Activated naive CD4-positive, alpha-beta T cell treated with anti-CD3 and anti-CD28 coated beads for 36 hours (primary cell): ENCODE data around the gene PYGB. TPM values are rescaled to one million over a fixed set of nuclear protein-coding genes. Genes with fewer than 3 reads are reported as not detected.
A peak's percentile ranks its signal among the peaks of the same experiment; 100 is the strongest.

Experiments used
- CTCF ChIA-PET: fragments of 350-600 bp; sonication (Branson Sonifier 250); formaldehyde crosslinking; loops from one replicate; lab custom pipeline; 2021; ENCODE audit warnings: antibody characterized with exemption; lab: Charles Lee
- DNase-seq: peaks from one replicate; pipeline ENCODE4 v3.0.0-alpha.2; 2020
- H3K27ac Mint-ChIP-seq: one replicate; pipeline ENCODE4 v1.8.0; 2021; ENCODE audit warnings: mild to moderate bottlenecking, mixed read lengths
- H3K27me3 Mint-ChIP-seq: one replicate; pipeline ENCODE4 v1.8.0; 2021; ENCODE audit warnings: low read depth, mixed read lengths
- H3K36me3 Mint-ChIP-seq: one replicate; pipeline ENCODE4 v1.8.0; 2021; ENCODE audit warnings: low read depth, mixed read lengths
- H3K4me1 Mint-ChIP-seq: one replicate; pipeline ENCODE4 v1.8.0; 2021; ENCODE audit warnings: low read depth, mixed read lengths
- H3K4me3 Mint-ChIP-seq: one replicate; pipeline ENCODE4 v1.8.0; 2021; ENCODE audit warnings: mild to moderate bottlenecking, moderate library complexity, mixed read lengths
- H3K9me3 Mint-ChIP-seq: one replicate; pipeline ENCODE4 v1.8.0; 2021; ENCODE audit warnings: mixed read lengths
- intact Hi-C: fragments of 100-400 bp; cut with micrococcal nuclease; formaldehyde crosslinking; loops from one replicate; pipeline ENCODE4 v1.15.1; 2023
- total RNA-seq, 2 experiments: library from RNA; stranded (reverse); gene quantifications; one replicate each; pipeline ENCODE4 v1.2.3, GENCODE V29; 2021

Gene PYGB
- total RNA-seq, 2 experiments from 2014 or later: 19.6 to 20.0 TPM

GRCh38 chr20:25218492-25218891, 29.4 kb upstream of the PYGB start:
- Mint-ChIP-seq H3K4me1 (peaks cover 5% of the 10 kb centered on the region), H3K27ac (no peak overlapping the region), H3K9me3 (no peaks in the 10 kb centered on the region), H3K4me3 (no peak overlapping the region), H3K36me3 (peaks cover 8% of the 10 kb centered on the region), H3K27me3 (no peaks in the 10 kb centered on the region)
- CTCF ChIA-PET: interaction anchor here (0.7 to 0.8 kb wide), 2 partner anchors 9 to 28 kb away, joined by 3 read pairs; no protein-coding TSS in a partner anchor
- no peak for DNase-seq
- intact Hi-C loops: no loop called here

DNA sequence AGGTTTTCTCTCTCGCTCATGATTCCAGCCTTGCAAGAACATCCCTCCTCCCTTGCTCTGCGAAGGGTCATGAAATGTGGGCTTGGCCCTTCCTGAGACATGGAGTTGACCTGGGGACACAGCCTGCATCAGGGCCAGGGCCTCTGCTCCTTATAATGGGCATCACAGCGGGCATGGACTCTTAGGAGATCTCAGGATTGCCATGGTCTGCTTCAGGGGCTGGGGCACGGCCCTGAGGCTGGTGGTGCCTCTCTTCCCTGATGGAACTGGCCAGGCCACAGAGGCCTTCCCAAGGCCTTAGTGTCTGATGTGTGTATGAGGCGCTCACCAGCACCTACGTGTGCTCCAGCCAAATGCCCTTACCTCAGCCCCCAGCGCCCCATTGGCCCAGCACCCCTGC, 28.5 kb upstream of the PYGB start:
- no peaks in the 10 kb centered on the region for H3K9me3 Mint-ChIP-seq
- intact Hi-C loops: no loop called here
- peaks cover 8% of the 10 kb centered on the region for H3K36me3 Mint-ChIP-seq
- DNase-seq: no peak
- peaks cover 5% of the 10 kb centered on the region for H3K4me1 Mint-ChIP-seq
- no peak overlapping the region for H3K4me3 Mint-ChIP-seq
- no peak overlapping the region for H3K27ac Mint-ChIP-seq
- CTCF ChIA-PET: interaction anchor here (0.8 kb wide), 1 partner anchor 8 kb away, joined by 3 read pairs; no protein-coding TSS in a partner anchor
- H3K27me3 Mint-ChIP-seq: no peaks in the 10 kb centered on the region

GRCh38 chr20:25220021-25220730, 27.7 kb upstream of the PYGB start:
- Mint-ChIP-seq H3K4me3 (no peak overlapping the region), H3K9me3 (no peaks in the 10 kb centered on the region), H3K4me1 (peaks cover 5% of the 10 kb centered on the region), H3K27me3 (no peaks in the 10 kb centered on the region), H3K36me3 (peaks cover 8% of the 10 kb centered on the region), H3K27ac (no peak overlapping the region)
- intact Hi-C loops: no loop called here
- DNase-seq: no peak
- CTCF ChIA-PET: no interaction called here

DNA sequence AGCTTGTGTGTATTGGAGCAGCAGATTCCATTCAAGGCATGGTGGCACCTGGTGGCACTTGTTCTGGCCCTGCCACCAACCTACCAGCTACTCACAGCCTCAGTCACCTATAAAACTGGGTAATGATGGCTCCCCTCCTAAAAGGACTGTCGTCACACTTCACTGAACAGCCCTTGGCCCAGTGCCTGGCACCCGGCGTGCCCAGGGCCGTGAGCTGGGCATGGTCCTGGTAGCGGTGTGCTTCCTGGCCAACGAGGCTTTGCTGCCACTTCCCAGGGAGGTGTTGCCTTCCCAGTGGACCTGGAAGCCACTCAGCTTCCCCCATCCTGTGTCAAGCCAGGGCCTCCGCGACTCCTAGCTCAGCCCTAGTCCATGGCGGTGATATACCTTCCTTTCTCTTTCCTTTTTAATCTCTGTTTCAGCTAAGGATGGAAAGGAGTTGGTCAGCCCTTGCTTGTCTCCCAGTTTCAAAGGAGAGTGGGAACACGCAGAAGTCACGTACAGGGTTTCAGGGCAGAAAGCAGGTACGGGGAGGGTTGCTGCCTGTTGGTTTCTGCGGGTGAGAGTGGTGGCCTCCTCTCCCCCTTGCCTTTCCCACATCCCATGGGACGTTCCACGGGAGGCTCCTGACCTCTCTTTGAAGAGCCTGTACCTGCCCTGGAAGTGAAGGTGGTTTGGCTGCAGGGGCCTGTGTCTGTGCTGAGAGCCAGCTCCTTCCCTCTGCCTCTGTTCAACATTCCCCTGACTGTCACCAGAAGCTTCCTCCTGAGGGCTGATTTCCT, 26.9 kb upstream of the PYGB start:
- Mint-ChIP-seq H3K4me3 (no peak overlapping the region), H3K27ac (no peak overlapping the region), H3K27me3 (no peaks in the 10 kb centered on the region), H3K36me3 (peaks cover 7% of the 10 kb centered on the region), H3K9me3 (no peaks in the 10 kb centered on the region), H3K4me1 (peaks cover 5% of the 10 kb centered on the region)
- DNase-seq: no peak
- CTCF ChIA-PET: interaction anchor here (0.5 to 1.1 kb wide), 2 partner anchors 27 to 186 kb away, joined by 3 read pairs; partner anchors contain the start of gene PYGB
- intact Hi-C loops: no loop called here

GRCh38 chr20:25221592-25222460, 26.1 kb upstream of the PYGB start:
- CTCF ChIA-PET: interaction anchor here (1.1 kb wide), 1 partner anchor 26 kb away, joined by 3 read pairs; the partner anchor contains the start of gene PYGB
- intact Hi-C loops: no loop called here
- Mint-ChIP-seq H3K4me1 (peaks cover 5% of the 10 kb centered on the region), H3K4me3 (no peak overlapping the region), H3K9me3 (no peaks in the 10 kb centered on the region), H3K27ac (no peak overlapping the region), H3K36me3 (peaks cover 11% of the 10 kb centered on the region), H3K27me3 (no peaks in the 10 kb centered on the region)
- DNase-seq: no peak

- Mint-ChIP-seq H3K27me3 (no peaks in the 10 kb centered on the region), H3K4me1 (peaks cover 5% of the 10 kb centered on the region), H3K36me3 (peaks cover 10% of the 10 kb centered on the region), H3K27ac (no peak overlapping the region), H3K9me3 (no peaks in the 10 kb centered on the region), H3K4me3 (no peak overlapping the region)
- no peak for DNase-seq
- intact Hi-C loops: no loop called here
- CTCF ChIA-PET: no interaction called here
Observed at GRCh38 chr20:25222461-25223178, 25.3 kb upstream of the PYGB start.

DNA sequence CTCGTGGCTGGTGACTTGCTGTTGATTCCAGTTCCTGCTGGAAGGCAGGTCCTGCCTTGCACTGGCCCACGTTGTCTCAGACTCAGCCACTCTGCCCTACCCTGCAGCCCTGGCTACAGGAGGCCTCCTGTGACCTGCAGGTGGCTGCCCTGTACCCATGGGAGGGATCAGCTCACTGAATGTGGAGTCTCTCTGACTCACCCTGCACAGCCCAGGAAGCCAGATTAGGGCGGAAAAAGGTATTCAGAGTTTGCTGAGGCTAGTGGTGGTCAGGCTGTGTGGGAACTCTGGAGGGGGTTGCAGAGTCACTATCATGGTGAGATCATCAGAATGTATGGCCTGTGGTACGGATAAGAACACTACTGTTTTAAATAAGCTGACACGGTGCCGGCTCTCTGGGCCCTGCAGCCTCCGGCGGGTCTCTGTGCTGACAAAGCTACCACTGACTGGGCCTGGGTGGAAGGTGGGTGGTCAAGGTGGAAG, 24.7 kb upstream of the PYGB start:
- Mint-ChIP-seq H3K4me3 (no peak overlapping the region), H3K27ac (no peak overlapping the region), H3K36me3 (peaks cover 6% of the 10 kb centered on the region), H3K9me3 (no peaks in the 10 kb centered on the region), H3K4me1 (peaks cover 5% of the 10 kb centered on the region), H3K27me3 (no peaks in the 10 kb centered on the region)
- peak; percentile 53 for DNase-seq
- intact Hi-C loops: no loop called here
- CTCF ChIA-PET: no interaction called here

DNA sequence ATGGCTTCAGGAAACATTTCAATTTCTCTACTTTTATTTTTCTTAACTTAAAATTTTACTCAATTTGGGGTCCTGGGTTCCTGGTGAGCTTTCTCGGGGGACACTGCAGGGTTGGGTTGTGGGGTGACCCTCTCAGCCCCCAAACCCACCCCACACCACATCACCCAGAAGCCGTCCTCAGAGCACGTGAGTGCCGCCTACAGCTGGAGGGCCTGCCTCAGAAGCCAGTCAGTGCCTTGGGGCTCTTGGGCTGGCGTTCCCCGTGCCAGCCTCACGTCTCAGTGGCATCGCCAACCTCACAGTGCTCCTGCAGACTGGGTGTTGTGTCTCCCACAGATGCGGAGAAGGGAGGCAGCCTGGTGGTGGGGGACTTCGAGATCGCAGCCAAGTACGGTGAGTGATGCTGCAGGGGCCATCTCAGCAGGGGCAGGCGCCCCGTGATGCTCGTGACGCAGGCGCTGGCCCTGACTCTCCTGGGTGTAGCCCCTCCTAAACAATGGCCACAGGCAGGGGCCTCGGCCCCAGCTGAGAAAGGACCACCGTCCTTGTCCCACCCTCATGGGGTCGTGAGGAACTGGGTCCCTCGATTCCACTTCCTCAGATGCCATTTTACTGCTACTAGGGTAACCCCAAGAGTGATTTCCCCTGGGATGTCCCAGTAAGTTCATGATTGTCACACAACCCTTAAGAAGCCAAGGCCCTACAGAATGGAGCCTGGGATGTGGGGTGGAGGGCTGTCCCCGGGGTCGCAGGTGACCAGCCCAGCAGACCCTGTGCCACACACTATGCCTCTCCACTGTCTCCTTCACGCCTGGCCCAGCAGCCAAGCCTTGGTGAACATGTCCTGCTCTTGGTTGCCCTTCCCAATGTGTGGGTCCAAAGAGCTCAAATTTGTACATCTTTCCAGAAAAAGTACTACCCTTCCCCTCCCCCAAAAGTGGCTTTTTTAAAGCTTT, 23.8 kb upstream of the PYGB start:
- CTCF ChIA-PET: no interaction called here
- Mint-ChIP-seq H3K27me3 (no peaks in the 10 kb centered on the region), H3K36me3 (peaks cover 5% of the 10 kb centered on the region), H3K4me3 (no peak overlapping the region), H3K9me3 (no peaks in the 10 kb centered on the region), H3K27ac (no peak overlapping the region), H3K4me1 (peaks cover 5% of the 10 kb centered on the region)
- intact Hi-C loops: no loop called here
- DNase-seq: no peak

DNA sequence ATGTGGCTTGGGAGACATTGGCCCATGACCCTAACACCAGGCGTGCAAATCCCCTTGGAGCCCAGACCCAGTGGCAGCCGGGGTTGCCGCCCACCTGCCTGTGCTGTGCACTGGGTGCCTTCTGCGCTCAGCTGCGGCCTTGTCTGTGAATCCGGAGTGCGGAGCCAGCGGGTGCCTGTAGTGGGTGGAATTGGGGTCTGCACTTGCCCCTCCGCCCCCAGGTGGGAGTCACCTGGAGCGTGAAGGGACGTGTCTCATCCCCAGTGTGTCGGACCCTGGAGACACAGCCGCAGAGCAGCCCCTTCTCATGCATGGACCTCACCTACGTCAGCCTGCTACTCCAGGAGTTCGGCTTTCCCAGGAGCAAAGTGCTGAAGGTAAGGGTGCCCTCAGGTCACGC, 22.9 kb upstream of the PYGB start:
- intact Hi-C loops: no loop called here
- CTCF ChIA-PET: no interaction called here
- H3K9me3 Mint-ChIP-seq: no peaks in the 10 kb centered on the region

GRCh38 chr20:25225642-25226432, 22.0 kb upstream of the PYGB start:
- H3K36me3 Mint-ChIP-seq: peaks cover 5% of the 10 kb centered on the region
- H3K9me3 Mint-ChIP-seq: no peaks in the 10 kb centered on the region
- H3K27me3 Mint-ChIP-seq: no peaks in the 10 kb centered on the region
- H3K4me1 Mint-ChIP-seq: peaks cover 5% of the 10 kb centered on the region
- H3K4me3 Mint-ChIP-seq: no peak overlapping the region
- CTCF ChIA-PET: no interaction called here
- intact Hi-C loops: no loop called here
- no peak for DNase-seq
- H3K27ac Mint-ChIP-seq: no peak overlapping the region

More for the DNA sequence above, 22.9 kb upstream of the PYGB start:
- Mint-ChIP-seq H3K4me1 (peaks cover 5% of the 10 kb centered on the region), H3K36me3 (peaks cover 5% of the 10 kb centered on the region), H3K4me3 (no peak overlapping the region), H3K27me3 (no peaks in the 10 kb centered on the region), H3K27ac (no peak overlapping the region)
- no peak for DNase-seq
